WI38 (cell line): ENCODE results near the gene PDLIM7.

Source experiments
- H3K4me3 ChIP-seq: 2 replicates; pipeline ENCODE4 v1.5.1; 2011; ENCODE audit warnings: low read depth, mild to moderate bottlenecking, control low read depth, low read length
- CTCF ChIP-seq: IDR thresholded peaks from 2 replicates; pipeline ENCODE4 v1.5.1; 2012; ENCODE audit warnings: low read depth, mild to moderate bottlenecking, control low read depth, low read length

PDLIM7 gene

GRCh38 chr5:177478711-177479646 is 18.4 kb downstream of the PDLIM7 start:
- TF ChIP-seq CTCF = no peak
- H3K4me3 ChIP-seq = no peak overlapping the region

DNA sequence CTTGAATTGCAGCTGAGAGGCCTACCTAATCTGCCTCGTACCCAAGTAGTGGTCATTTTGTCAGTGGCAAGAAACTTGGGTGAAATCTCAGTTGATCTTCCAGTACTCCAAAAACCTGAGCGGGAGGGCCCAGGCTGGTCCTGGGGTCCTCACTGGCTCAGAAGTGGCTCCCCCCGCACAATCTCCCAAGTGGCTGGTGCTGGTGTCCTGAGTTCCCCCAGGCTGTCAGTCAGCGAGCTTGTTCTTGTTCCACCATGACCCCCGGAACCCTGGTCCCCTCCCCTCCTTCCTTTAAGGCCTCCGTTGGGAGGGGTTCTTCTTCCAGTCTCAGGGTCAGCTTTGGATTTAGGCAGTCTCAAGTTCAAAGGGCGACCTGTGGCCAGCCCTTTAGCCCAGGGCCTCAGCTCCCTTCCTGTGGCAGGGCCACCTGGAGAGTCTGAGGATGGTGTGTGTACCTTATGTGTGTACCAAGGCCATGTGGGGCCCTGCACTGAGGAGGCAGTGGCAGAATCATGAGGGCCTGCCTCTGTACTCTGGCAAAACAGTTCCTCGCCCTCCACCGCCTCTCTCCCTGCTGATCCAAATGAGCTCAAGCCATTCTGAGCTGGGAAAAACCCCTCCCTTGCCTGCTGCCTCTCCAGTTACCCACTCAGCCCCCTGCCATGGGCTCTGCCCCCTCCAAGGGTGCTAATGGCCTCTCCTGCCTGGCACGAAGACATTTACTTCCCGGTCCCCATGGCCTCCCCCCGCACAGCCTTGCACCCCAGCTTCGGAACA is 19.5 kb downstream of the PDLIM7 start:
- TF ChIP-seq CTCF = no peak
- no peak overlapping the region for H3K4me3 ChIP-seq

DNA sequence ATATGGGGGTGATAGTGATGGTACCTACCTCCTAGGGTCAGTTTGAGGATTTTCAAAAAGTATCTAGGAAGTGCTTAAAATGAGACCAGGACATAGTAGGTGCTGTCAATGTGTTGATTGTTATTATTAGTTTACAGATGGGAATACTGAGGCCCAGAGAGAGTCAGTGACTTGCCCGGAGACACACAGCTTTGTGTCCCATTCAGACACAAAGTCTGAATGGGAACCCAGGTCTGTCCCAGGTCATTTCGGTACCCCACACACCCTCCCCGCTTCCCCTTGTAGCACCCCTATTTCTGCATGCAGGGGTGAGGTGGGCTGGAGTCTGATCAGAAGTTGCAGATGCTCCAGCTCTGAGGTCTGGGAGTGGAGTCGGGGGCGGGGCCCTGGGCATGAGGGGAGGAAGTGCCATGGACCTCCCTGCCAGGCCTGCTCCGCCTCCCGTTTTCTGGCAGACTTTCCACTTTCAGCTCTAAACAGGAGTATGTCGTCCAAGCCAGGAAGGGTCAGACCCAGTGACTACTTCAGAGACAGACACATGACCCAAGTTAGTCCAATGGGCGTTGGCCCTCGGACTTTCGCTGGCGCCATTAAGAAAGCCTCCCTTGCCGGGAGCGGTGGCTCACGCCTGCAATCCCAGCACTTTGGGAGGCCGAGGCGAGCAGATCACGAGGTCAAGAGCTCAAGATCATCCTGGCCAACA is 20.7 kb downstream of the PDLIM7 start:
- TF ChIP-seq CTCF = no peak
- H3K4me3 ChIP-seq = no peak overlapping the region

DNA sequence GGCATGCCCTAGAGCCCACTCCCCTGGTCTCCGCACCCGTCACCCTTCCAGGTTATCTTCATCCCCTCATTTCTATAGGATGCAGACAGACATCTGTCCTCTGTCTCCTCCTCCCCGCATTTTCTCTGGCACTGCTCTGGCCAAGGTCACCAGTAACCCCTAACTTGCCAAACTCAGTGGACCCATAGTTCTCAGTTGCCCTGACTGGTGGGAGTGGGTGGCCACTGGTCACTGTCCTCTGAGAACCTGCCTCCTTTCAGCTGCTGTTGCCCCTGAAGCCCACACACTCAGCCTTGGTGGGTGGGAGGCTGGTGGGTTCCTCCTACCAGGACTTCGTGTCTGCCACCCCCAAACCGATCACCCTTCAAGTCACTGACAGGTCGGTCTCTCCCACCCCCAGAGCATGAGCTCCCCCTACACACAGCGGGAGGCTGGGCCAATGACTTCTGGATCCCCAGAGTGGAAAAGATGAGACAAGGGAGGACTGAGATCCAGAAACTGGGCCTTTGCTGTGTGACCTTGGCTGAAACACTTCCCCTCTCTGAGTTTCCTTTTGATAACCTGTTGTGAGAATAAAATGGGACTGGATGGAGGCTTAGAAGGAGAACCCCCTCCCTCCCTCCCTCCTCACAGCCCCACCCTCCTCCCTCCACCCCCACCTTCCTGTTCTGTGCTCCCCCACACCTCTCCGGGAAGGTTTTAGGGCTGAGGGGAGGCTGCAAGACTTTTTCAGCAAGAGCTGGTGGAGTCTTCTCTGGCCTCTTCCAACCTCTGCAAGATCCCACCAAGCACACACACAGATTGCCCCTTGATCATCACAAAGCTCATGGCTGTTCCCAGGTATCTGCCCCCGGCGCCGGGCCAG is 21.6 kb downstream of the PDLIM7 start:
- TF ChIP-seq CTCF = no peak
- no peak overlapping the region for H3K4me3 ChIP-seq

DNA sequence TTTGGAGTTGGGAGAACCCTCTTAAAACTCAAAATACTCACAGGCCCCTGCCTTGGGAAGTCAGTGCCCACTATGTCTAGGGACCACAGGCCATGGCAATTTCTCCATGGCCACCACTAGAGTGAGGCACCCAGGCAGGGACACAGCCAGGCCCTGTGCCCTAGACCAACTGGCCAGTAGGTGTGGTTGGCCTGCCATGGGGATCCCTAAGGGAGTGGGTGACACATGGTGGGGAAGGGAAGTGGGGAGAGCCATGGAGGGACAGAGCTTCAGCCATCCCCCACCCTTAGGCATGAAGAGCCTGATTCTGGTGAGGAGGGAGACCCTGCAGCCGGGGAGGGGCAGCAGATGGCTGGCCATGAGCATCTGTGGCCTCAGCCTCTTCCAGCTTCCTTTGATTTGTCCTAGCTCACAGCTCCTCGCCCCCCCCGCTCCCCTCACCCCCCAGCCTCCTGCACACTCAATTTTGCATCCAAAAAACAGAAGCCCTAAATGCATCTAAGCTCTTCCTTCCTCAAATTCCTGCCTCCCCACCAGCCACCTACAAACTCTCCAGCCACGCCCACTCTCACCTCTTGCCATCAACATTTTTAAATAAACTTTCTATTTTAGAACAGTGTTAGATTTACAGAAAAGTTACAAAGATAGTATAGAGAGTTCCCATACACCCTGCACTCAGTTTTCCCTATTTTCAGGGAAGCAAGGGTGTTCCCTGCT is 22.4 kb downstream of the PDLIM7 start:
- H3K4me3 ChIP-seq = no peak overlapping the region

More for the DNA sequence above, 22.4 kb downstream of the PDLIM7 start:
- no peak for TF ChIP-seq CTCF
